Neural cell (in vitro differentiated cells): ENCODE results near the gene ZFR. TPM values are rescaled to one million over a fixed set of nuclear protein-coding genes. Genes with fewer than 3 reads are reported as not detected.
"Not testable (repeated sequence)": the region's sequence is repeated elsewhere in the genome, so short reads cannot be mapped to it uniquely, and the experiment has no call there.

Experiments
- H2AFZ ChIP-seq: fragments of 200-600, 300-800 bp; sonication (generic), shearing (Covaris generic); 2 replicates; pipeline ENCODE4 v1.6.0; 2014; ENCODE audit warnings: low read depth, mild to moderate bottlenecking, antibody characterized with exemption, low read length, moderate library complexity
- H3F3A ChIP-seq: fragments of 200-600 bp; shearing (Covaris generic); 2 replicates; pipeline ENCODE4 v1.6.1; 2016; ENCODE audit warnings: mild to moderate bottlenecking, moderate library complexity, mixed read lengths, antibody characterized with exemption, low read length; ENCODE audit not compliant: insufficient read depth, poor library complexity, severe bottlenecking
- H3K27ac ChIP-seq: fragments of 200-600, 300-800 bp; sonication (generic), shearing (Covaris generic); 2 replicates; pipeline ENCODE4 v1.5.1; 2014; ENCODE audit warnings: mild to moderate bottlenecking, low read length, moderate library complexity
- H3K27me3 ChIP-seq: fragments of 300-800, 200-600 bp; sonication (generic), shearing (Covaris generic); 2 replicates; pipeline ENCODE4 v1.6.0; 2014; ENCODE audit warnings: mild to moderate bottlenecking, low read depth, low read length, moderate library complexity; ENCODE audit not compliant: insufficient read depth
- H3K36me3 ChIP-seq: fragments of 300-800, 200-600 bp; sonication (generic), shearing (Covaris generic); 2 replicates; pipeline ENCODE4 v1.5.1; 2014; ENCODE audit warnings: mild to moderate bottlenecking, antibody characterized with exemption, low read length, moderate library complexity; ENCODE audit not compliant: insufficient read depth
- H3K4me2 ChIP-seq: fragments of 300-800, 200-600 bp; sonication (generic), shearing (Covaris generic); 2 replicates; pipeline ENCODE4 v1.6.0; 2014; ENCODE audit warnings: mild to moderate bottlenecking, low read length
- H3K4me3 ChIP-seq: fragments of 300-800, 200-600 bp; sonication (generic), shearing (Covaris generic); 2 replicates; pipeline ENCODE4 v1.5.1; 2014; ENCODE audit warnings: mild to moderate bottlenecking, low read length, moderate library complexity
- H3K79me2 ChIP-seq: fragments of 200-600 bp; shearing (Covaris generic); replicated peaks from 2 replicates; pipeline ENCODE4 v1.6.0; 2014; ENCODE audit warnings: mild to moderate bottlenecking, low read length, moderate library complexity; ENCODE audit not compliant: insufficient read depth
- H3K9ac ChIP-seq: fragments of 300-800, 200-600 bp; sonication (generic), shearing (Covaris generic); 2 replicates; pipeline ENCODE4 v1.6.1; 2016; ENCODE audit warnings: mild to moderate bottlenecking, low read length, mixed read lengths
- H3K9me2 ChIP-seq: fragments of 200-600 bp; shearing (Covaris generic); 2 replicates; pipeline ENCODE4 v1.6.1; 2016; ENCODE audit warnings: mild to moderate bottlenecking, low read length, mixed read lengths; ENCODE audit not compliant: insufficient read depth
- H3K9me3 ChIP-seq: fragments of 200-600, 300-800 bp; sonication (generic), shearing (Covaris generic); 2 replicates; pipeline ENCODE4 v1.6.1; 2016; ENCODE audit warnings: mild to moderate bottlenecking, mixed run types, low read length, moderate library complexity, mixed read lengths
- H4K20me1 ChIP-seq: fragments of 200-600 bp; shearing (Covaris generic); 2 replicates; pipeline ENCODE4 v1.6.1; 2016; ENCODE audit warnings: mild to moderate bottlenecking, mixed run types; ENCODE audit not compliant: insufficient read depth
- CTCF ChIP-seq: fragments of 450-650 bp; IDR thresholded peaks from 2 replicates; pipeline ENCODE4 v1.5.1; 2014; ENCODE audit warnings: antibody characterized with exemption, mild to moderate bottlenecking, moderate library complexity; ENCODE audit not compliant: poor library complexity, severe bottlenecking
- EP300 ChIP-seq: fragments of 450-650 bp; conservative IDR thresholded peaks from 2 replicates; pipeline ENCODE4 v1.6.1; 2014; ENCODE audit warnings: antibody characterized with exemption, mild to moderate bottlenecking, moderate library complexity; ENCODE audit not compliant: poor library complexity, severe bottlenecking
- EZH2 ChIP-seq: fragments of 200-600, 300-800 bp; shearing (Covaris generic), sonication (generic); IDR thresholded peaks from 2 replicates; pipeline ENCODE4 v1.6.1; 2014; ENCODE audit warnings: antibody characterized with exemption, low read length, borderline replicate concordance, mild to moderate bottlenecking; ENCODE audit not compliant: insufficient read depth, poor library complexity, severe bottlenecking
- MXI1 ChIP-seq: fragments of 450-650 bp; conservative IDR thresholded peaks from 2 replicates; pipeline ENCODE4 v1.6.1; 2014; ENCODE audit warnings: antibody characterized with exemption, mild to moderate bottlenecking; ENCODE audit not compliant: poor library complexity, severe bottlenecking
- RAD21 ChIP-seq: fragments of 450-650 bp; conservative IDR thresholded peaks from 2 replicates; pipeline ENCODE4 v1.6.1; 2014; ENCODE audit warnings: antibody characterized with exemption, mild to moderate bottlenecking, moderate library complexity
- REST ChIP-seq: IDR thresholded peaks from 2 replicates; pipeline ENCODE4 v1.6.1; 2012; ENCODE audit warnings: borderline replicate concordance
- SMC3 ChIP-seq: fragments of 450-650 bp; conservative IDR thresholded peaks from 2 replicates; pipeline ENCODE4 v1.6.1; 2014; ENCODE audit warnings: antibody characterized with exemption, mild to moderate bottlenecking, moderate library complexity; ENCODE audit not compliant: poor library complexity
- TAF1 ChIP-seq: IDR thresholded peaks from 2 replicates; pipeline ENCODE4 v1.6.1; 2012; ENCODE audit warnings: low read depth
- polyA plus RNA-seq: library from polyadenylated mRNA; depleted of rRNA; stranded (reverse); fragments of >200 nt; gene quantifications from 2 replicates; pipeline ENCODE4 v1.2.3, GENCODE V29; 2014

The ZFR gene
- polyA plus RNA-seq, 1 donor from 2014 or later, result 141 TPM

DNA sequence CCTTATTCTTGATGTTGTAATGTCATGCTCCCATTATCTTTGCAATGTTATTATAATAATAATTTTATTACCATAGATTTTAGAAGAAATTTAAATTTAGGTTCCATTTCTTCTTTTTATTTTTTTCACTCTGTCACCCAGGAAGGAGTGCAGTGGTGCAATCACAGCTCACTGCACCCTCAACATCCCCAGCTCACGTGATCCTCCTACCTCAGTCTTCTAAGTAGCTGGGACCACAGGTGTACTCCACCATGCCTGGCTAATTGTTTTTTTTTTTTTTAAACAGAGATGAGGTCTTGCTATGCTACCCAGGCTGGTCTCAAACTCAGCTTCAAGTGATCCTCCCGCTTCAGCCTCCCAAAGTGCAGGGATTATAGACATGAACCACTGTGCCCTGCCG, 11.9 kb downstream of the ZFR start:
- Histone ChIP-seq H3K9me2 (no peaks in the 10 kb centered on the region), H3K4me3 (no peak overlapping the region), H3K27ac (no peak overlapping the region), H3K9me3 (no peaks in the 10 kb centered on the region), H2AFZ (no peak overlapping the region), H3K79me2 (peaks cover 85% of the 10 kb centered on the region), H3K36me3 (no peaks in the 10 kb centered on the region), H3K9ac (no peak overlapping the region), H3F3A (no peaks in the 10 kb centered on the region), H3K4me2 (no peak overlapping the region), H4K20me1 (no peaks in the 10 kb centered on the region), H3K27me3 (no peaks in the 10 kb centered on the region)
- TF ChIP-seq REST (no peak), RAD21 (no peak), MXI1 (no peak), TAF1 (no peak), SMC3 (no peak), CTCF (no peak), EP300 (no peak), EZH2 (no peak)

DNA sequence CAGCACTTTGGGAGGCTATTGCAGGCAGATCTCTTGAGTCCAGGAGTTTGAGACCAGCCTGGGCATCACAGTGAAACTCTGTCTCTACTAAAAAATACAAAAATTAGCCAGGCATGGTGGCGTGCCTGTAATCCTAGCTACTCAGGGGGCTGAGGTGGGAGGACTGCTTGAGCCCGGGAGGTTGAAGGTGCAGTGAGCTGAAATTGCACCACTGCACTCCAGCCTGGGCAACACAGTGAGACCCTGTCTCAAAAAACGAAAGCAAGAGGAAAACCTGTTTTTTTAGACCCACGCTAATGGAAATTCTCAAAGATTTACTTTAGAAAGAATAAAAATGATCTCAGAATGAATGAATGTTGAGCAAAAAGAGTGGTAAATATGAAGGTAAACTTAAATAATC, 13.7 kb downstream of the ZFR start:
- H2AFZ ChIP-seq, H3K4me2 ChIP-seq, H3K27ac ChIP-seq, H3K27me3 ChIP-seq, H3K9me3 ChIP-seq, H4K20me1 ChIP-seq, H3K9me2 ChIP-seq, H3K4me3 ChIP-seq, H3K36me3 ChIP-seq, H3K9ac ChIP-seq, H3F3A ChIP-seq: not testable (repeated sequence)
- peaks cover 87% of the 10 kb centered on the region for H3K79me2 ChIP-seq

GRCh38 chr5:32428426-32428825, 16.1 kb downstream of the ZFR start:
- TF ChIP-seq TAF1, result no peak
- no peak for TF ChIP-seq EP300
- no peak for TF ChIP-seq REST
- H3K27me3 ChIP-seq, result no peaks in the 10 kb centered on the region
- H3K36me3 ChIP-seq, result no peaks in the 10 kb centered on the region
- H3K79me2 ChIP-seq, result peaks cover 81% of the 10 kb centered on the region
- no peak overlapping the region for H2AFZ ChIP-seq
- no peak overlapping the region for H3K4me3 ChIP-seq
- no peaks in the 10 kb centered on the region for H3K9me3 ChIP-seq
- no peaks in the 10 kb centered on the region for H4K20me1 ChIP-seq
- H3F3A ChIP-seq, result no peaks in the 10 kb centered on the region
- no peak overlapping the region for H3K9ac ChIP-seq
- H3K9me2 ChIP-seq, result no peaks in the 10 kb centered on the region
- no peak overlapping the region for H3K4me2 ChIP-seq
- no peak overlapping the region for H3K27ac ChIP-seq
